ENCODE data around the gene NRG3.

- no peak for TF ChIP-seq POLR2AphosphoS5 (IDR thresholded peaks at IDR 0.05; ENCODE audit: low read depth, low read length)
- no peak for TF ChIP-seq POLR2A (IDR thresholded peaks at IDR 0.05; ENCODE audit: low read depth, low read length)
These were observed 163.6 kb downstream of the NRG3 start for GRCh38 chr10:82038587-82038986.

All from GM12892 (cell line).